ENCODE data around the gene SETD7. TPM values are rescaled to one million over a fixed set of nuclear protein-coding genes. Genes with fewer than 3 reads are reported as not detected.

Gene SETD7
- total RNA-seq, 4 donors from 2014 or later = 9.3 to 37.1 (median 16.0) TPM

- no peak for DNase-seq
- H3K9me3 ChIP-seq = no peaks in the 10 kb centered on the region
- no peaks in the 10 kb centered on the region for H3K27me3 ChIP-seq
- TF ChIP-seq CTCF (IDR thresholded peaks at IDR 0.05) (no peak), POLR2A (IDR thresholded peaks at IDR 0.05) (no peak)
- no peak overlapping the region for H3K27ac ChIP-seq
- H3K4me3 ChIP-seq = no peak overlapping the region
- H3K4me1 ChIP-seq = no peaks in the 10 kb centered on the region
- peaks cover 0 to 72% (median 0%) of the 10 kb centered on the region in 3 donors for H3K36me3 ChIP-seq
Measured at GRCh38 chr4:139514382-139515059, 41.5 kb downstream of the SETD7 start.

GRCh38 chr4:139511320-139511719, 44.7 kb downstream of the SETD7 start:
- no peaks in the 10 kb centered on the region for H3K4me1 ChIP-seq
- DNase-seq = no peak
- H3K36me3 ChIP-seq = peaks cover 0 to 52% (median 0%) of the 10 kb centered on the region in 3 donors
- H3K9me3 ChIP-seq = no peaks in the 10 kb centered on the region
- TF ChIP-seq POLR2A (IDR thresholded peaks at IDR 0.05) = no peak
- no peak for TF ChIP-seq CTCF (IDR thresholded peaks at IDR 0.05)
- H3K27me3 ChIP-seq = no peaks in the 10 kb centered on the region
- H3K27ac ChIP-seq = no peak overlapping the region
- no peak overlapping the region for H3K4me3 ChIP-seq

GRCh38 chr4:139509727-139510410, 46.1 kb downstream of the SETD7 start:
- Histone ChIP-seq H3K4me1 (no peaks in the 10 kb centered on the region), H3K4me3 (no peak overlapping the region), H3K27me3 (no peaks in the 10 kb centered on the region), H3K9me3 (no peaks in the 10 kb centered on the region), H3K27ac (no peak overlapping the region), H3K36me3 (peaks cover 0 to 52% (median 0%) of the 10 kb centered on the region in 3 donors)
- TF ChIP-seq POLR2A (IDR thresholded peaks at IDR 0.05) (no peak), CTCF (IDR thresholded peaks at IDR 0.05) (peak in 4 of 6 experiments; percentile 8 to 45 (median 35))
- DNase-seq = no peak

GRCh38 chr4:139508581-139509237, 47.3 kb downstream of the SETD7 start:
- no peaks in the 10 kb centered on the region for H3K27me3 ChIP-seq
- no peaks in the 10 kb centered on the region for H3K9me3 ChIP-seq
- no peak overlapping the region for H3K27ac ChIP-seq
- no peaks in the 10 kb centered on the region for H3K4me1 ChIP-seq
- no peak for TF ChIP-seq POLR2A (IDR thresholded peaks at IDR 0.05)
- TF ChIP-seq CTCF (IDR thresholded peaks at IDR 0.05) = no peak
- no peak for DNase-seq
- peaks cover 0 to 40% (median 0%) of the 10 kb centered on the region in 3 donors for H3K36me3 ChIP-seq
- H3K4me3 ChIP-seq = no peak overlapping the region

- Histone ChIP-seq H3K4me1 (no peaks in the 10 kb centered on the region), H3K27ac (no peak overlapping the region), H3K36me3 (peaks cover 0 to 30% (median 0%) of the 10 kb centered on the region in 3 donors), H3K27me3 (no peaks in the 10 kb centered on the region), H3K9me3 (no peaks in the 10 kb centered on the region), H3K4me3 (no peak overlapping the region)
- TF ChIP-seq CTCF (IDR thresholded peaks at IDR 0.05) (no peak), POLR2A (IDR thresholded peaks at IDR 0.05) (no peak)
- DNase-seq = no peak
Measured at GRCh38 chr4:139506774-139507173, 49.2 kb downstream of the SETD7 start.

Measured in Peyer's patch (tissue), 4 donors.